Measurements from ENCODE around the gene PSMA4.

The PSMA4 gene

DNA sequence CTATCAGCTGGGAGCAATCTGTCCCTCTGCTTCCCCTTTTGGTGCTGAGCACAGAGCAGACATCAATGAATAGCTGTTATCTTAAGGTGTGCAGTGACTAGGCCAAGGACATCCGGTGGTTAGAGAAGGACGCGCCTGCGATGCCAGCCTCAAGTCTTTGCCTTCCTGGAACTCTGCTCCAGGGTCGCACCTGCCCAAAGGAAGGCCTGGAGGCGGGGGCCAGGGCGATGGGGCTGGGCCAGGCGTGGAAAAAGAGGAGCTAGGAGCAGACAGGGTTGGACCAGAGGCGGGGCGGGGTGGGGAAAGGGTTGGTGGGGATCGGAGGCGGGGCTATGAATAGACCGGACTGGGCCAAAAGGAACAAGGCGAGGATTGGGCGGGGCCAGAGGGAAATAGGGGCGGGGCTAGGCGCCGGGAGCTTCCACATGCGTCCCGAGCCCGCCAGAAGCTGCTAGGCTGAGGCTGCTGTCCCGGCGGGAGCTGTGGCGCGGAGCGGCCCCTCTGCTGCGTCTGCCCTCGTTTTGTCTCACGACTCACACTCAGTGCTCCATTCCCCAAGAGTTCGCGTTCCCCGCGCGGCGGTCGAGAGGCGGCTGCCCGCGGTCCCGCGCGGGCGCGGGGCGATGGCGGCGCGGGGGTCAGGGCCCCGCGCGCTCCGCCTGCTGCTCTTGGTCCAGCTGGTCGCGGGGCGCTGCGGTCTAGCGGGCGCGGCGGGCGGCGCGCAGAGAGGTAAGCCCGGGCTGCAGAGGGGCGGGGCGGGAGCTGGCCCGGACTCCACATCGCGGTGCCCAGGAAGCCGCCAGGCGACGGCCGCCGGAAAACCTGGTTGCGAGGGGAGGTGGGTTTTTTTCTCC, 25.1 kb downstream of the PSMA4 start, which contains the start of gene CHRNA5:
Gene CHRNA5 (plus strand): TSS at position 424 of the 854 bp plus-strand sequence. CDS start 200 bp downstream, at position 624.
- TF ChIP-seq, protein P1, sequence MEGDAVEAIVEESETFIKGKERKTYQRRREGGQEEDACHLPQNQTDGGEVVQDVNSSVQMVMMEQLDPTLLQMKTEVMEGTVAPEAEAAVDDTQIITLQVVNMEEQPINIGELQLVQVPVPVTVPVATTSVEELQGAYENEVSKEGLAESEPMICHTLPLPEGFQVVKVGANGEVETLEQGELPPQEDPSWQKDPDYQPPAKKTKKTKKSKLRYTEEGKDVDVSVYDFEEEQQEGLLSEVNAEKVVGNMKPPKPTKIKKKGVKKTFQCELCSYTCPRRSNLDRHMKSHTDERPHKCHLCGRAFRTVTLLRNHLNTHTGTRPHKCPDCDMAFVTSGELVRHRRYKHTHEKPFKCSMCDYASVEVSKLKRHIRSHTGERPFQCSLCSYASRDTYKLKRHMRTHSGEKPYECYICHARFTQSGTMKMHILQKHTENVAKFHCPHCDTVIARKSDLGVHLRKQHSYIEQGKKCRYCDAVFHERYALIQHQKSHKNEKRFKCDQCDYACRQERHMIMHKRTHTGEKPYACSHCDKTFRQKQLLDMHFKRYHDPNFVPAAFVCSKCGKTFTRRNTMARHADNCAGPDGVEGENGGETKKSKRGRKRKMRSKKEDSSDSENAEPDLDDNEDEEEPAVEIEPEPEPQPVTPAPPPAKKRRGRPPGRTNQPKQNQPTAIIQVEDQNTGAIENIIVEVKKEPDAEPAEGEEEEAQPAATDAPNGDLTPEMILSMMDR (conservative IDR thresholded peaks at IDR 0.05; ENCODE audit: low read length), result no peak
- H3K4me3 ChIP-seq (ENCODE audit: low read length), result peak within 1 kb of the TSS; percentile 66
- peak; percentile 66 for DNase-seq (ENCODE audit: low read depth)

DNA sequence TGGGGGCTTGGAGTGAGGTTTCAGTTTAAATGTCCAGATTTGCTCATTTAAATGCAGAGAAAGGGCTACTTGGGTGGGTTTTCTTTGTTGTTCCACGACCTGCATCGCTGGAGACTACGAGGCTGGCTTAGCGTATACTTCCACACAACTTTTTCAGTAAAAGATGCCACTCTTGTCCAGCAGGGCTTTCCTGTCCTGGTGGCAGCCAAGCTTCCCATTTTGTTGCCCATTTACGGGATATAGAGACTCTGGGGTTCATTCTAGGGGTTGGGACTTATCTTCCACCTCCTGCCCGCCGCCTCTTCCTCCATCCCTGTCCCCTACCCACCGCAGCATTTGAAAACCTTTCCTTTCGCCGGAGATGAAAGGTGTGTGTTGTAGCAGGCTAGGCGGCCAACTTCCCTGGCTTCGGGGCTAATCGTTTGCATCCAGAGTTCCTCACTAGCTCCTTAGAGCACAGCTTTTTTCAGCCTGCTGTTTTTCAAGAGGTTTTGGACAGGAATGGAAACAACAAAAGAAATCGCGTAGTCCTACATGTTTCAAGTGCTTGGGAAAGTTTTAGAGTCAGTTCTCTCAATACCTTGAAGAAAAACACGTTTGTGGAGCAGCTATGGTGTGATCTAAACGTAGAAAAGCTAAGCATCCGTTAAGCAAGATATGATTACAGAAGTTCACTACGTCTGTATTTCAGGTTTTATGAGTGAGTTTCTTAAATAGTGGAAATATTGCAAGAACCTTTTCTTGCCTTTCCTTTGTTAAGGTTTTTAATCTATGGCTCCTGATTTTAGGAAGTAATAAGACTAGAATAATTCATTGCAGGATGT, 25.9 kb downstream of the PSMA4 start:
- TF ChIP-seq, protein P1 (conservative IDR thresholded peaks at IDR 0.05; ENCODE audit: low read length), result peak; percentile 37
- peak; percentile 11 for DNase-seq (ENCODE audit: low read depth)
- peak overlapping the region; percentile 66 for H3K4me3 ChIP-seq (ENCODE audit: low read length)

DNA sequence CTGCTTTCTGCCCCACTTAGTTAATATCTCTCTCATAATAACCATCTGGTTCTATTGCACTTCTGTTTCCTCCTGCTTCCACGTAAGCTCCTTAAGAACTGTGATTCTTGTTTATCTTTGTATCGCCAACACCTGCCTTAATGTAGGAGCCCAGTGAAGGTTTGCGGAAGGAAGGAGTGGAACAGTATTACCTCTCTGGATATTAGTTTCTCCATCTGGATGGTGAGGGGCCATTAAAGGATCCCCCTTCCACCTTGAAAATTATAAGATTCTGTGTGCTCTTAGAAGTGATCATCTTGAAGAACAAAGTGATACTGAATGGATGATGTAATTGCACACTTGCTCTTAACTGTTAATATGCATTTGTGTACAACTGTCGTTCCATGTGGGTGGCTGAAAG, 27.3 kb downstream of the PSMA4 start:
- no peak overlapping the region for H3K4me3 ChIP-seq (ENCODE audit: low read length)
- TF ChIP-seq, protein P1 (conservative IDR thresholded peaks at IDR 0.05; ENCODE audit: low read length), result no peak
- no peak for DNase-seq (ENCODE audit: low read depth)

DNA sequence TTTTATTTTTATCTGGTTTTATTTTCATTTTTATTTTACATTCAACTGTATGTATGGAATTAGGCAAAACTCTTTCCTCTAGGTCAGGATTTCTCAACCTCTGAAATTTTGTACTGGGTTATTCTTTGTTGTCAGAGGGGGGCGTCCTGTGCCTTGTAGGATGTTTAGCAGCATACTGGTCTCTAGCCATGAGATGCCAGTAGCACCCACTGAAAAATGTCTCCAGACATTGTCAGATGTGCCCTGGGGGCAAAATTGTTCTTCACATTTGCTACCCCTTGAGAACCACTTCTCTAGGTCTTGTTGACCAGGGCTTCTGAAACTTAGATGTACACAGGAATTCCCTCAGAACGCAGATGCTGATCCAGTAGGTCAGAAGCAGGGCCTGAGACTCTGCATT, 30.5 kb downstream of the PSMA4 start:
- no peak overlapping the region for H3K4me3 ChIP-seq (ENCODE audit: low read length)
- DNase-seq (ENCODE audit: low read depth), result no peak
- TF ChIP-seq, protein P1 (conservative IDR thresholded peaks at IDR 0.05; ENCODE audit: low read length), result no peak

DNA sequence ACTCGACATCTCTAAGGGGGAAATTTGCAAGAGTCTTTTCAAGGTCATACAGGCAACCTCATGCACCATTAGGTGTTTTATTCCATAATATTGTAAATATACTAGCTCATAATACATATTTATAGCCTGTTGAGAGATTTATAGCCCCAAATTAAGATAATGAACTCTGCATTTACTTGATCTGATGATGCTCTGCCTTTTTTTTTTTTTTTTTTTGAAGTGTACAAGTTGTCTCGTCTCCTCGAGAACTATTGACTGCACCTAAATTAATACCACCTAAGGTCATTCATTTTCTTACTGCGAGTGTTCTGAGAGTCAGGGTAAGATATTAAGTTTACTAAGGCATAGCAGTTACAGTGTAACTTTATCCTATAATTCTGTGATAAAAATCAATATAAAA, 31.1 kb downstream of the PSMA4 start:
- no peak overlapping the region for H3K4me3 ChIP-seq (ENCODE audit: low read length)
- DNase-seq (ENCODE audit: low read depth), result no peak
- TF ChIP-seq, protein P1 (conservative IDR thresholded peaks at IDR 0.05; ENCODE audit: low read length), result no peak

DNA sequence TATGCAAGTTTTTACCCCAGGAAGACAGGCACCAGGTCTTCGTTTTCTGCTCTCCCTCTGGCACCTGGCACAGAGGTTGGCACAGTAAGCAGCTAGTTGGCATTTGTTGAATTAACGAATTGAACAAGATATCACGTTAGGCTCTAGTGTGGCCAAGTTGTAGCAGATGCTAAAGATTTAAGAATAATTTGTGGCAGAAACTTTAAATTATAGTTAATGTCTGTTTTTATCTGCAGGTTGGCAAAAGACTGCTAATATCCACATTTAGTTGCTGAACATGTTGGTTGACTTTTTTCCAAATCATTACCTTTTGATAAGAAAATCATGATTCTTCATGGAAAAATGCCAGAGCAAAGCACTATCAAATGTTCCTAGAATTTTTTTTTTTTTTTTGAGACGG, 33.2 kb downstream of the PSMA4 start:
- TF ChIP-seq, protein P1 (conservative IDR thresholded peaks at IDR 0.05; ENCODE audit: low read length), result no peak

More for the DNA sequence above, 33.2 kb downstream of the PSMA4 start:
- no peak overlapping the region for H3K4me3 ChIP-seq (ENCODE audit: low read length)
- no peak for DNase-seq (ENCODE audit: low read depth)
